Prostate gland (tissue), 2 donors: ENCODE measurements around the gene MYZAP. TPM values are rescaled to one million over a fixed set of nuclear protein-coding genes. Genes with fewer than 3 reads are reported as not detected.
A peak's percentile ranks its signal among the peaks of the same experiment; 100 is the strongest.

ENCODE experiments used
- DNase-seq: peaks from one replicate; pipeline ENCODE4 v3.0.0-alpha.2; 2019; ENCODE audit warnings: low spot score
- H3K27ac ChIP-seq, 2 donors: fragments of 200-600 bp; sonication (generic); 2 replicates each; pipeline ENCODE4 v1.5.1; 2017 to 2019
- H3K27me3 ChIP-seq: fragments of 200-600 bp; sonication (generic); replicated peaks from 2 replicates; pipeline ENCODE4 v1.5.1; 2019; ENCODE audit not compliant: insufficient read depth
- H3K36me3 ChIP-seq, 2 donors: fragments of 200-600 bp; sonication (generic); 1 replicate in 1 of 2; 2 replicates in 1 of 2; pipeline versions ENCODE4 v1.5.1 to v1.8.1; 2017 to 2019
- H3K4me1 ChIP-seq: fragments of 200-600 bp; sonication (generic); replicated peaks from 2 replicates; pipeline ENCODE4 v1.5.1; 2019
- H3K4me3 ChIP-seq, 2 donors: fragments of 200-600 bp; sonication (generic); 2 replicates each; pipeline ENCODE4 v1.5.1; 2017 to 2019
- H3K9me3 ChIP-seq: fragments of 200-600 bp; sonication (generic); 2 replicates; pipeline ENCODE4 v1.5.1; 2017
- POLR2A ChIP-seq: fragments of 450-650 bp; IDR thresholded peaks from one replicate; pipeline ENCODE4 v1.6.1; 2016; ENCODE audit warnings: antibody characterized with exemption, mild to moderate bottlenecking
- POLR2AphosphoS5 ChIP-seq: sonication (generic); formaldehyde crosslinking; IDR thresholded peaks from one replicate; pipeline ENCODE4 v1.6.1; 2017; ENCODE audit warnings: antibody characterized with exemption
- WGBS: methylation state at CpG from one replicate; pipeline ENCODE4 v1.1.5; 2018; 5-methylcytosine and 5-hydroxymethylcytosine counted together
- intact Hi-C: fragments of 100-400 bp; cut with DNase I; formaldehyde crosslinking; loops from one replicate; pipeline ENCODE4 v1.14.2; 2022
- total RNA-seq, 2 donors: library from RNA; depleted of rRNA; stranded (reverse); fragments of >200 nt; gene quantifications; one replicate each; pipeline ENCODE4 v1.1.0, GENCODE V29; 2016
- TF ChIP-seq, protein P1 (sequence below), 4 experiments: fragments of 200-600 bp in 2 of 4; fragments of 450-650 bp in 2 of 4; sonication (generic) in 2 of 4; IDR thresholded peaks; 1 replicate in 3 of 4; 2 replicates in 1 of 4; pipeline ENCODE4 v1.5.1; 2016 to 2019; ENCODE audit warnings: antibody characterized with exemption in 4 of 4, mild to moderate bottlenecking in 2 of 4, moderate library complexity in 2 of 4

The MYZAP gene
- total RNA-seq, 2 donors from 2014 or later, result 14.9 to 25.1 TPM

DNA sequence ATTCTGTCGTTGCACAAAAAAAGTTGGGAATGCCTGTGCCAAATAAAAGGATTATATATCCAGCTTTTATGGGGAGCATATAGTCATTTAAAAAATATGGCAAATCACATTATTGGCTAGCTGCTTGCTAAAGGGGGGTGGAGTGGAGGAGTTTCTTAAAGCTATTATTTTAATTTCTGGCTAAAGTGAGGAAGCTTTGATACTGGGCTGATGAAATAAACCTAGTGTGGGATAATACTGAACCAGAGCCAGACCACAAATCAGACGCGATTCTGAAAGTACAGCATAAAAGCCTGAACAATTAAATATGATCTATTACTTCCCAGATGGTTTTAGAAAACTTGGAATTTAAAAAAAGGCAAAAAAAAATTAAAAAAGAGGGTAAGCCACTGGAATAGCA, 129.2 kb downstream of the MYZAP start:
- TF ChIP-seq, protein P1, sequence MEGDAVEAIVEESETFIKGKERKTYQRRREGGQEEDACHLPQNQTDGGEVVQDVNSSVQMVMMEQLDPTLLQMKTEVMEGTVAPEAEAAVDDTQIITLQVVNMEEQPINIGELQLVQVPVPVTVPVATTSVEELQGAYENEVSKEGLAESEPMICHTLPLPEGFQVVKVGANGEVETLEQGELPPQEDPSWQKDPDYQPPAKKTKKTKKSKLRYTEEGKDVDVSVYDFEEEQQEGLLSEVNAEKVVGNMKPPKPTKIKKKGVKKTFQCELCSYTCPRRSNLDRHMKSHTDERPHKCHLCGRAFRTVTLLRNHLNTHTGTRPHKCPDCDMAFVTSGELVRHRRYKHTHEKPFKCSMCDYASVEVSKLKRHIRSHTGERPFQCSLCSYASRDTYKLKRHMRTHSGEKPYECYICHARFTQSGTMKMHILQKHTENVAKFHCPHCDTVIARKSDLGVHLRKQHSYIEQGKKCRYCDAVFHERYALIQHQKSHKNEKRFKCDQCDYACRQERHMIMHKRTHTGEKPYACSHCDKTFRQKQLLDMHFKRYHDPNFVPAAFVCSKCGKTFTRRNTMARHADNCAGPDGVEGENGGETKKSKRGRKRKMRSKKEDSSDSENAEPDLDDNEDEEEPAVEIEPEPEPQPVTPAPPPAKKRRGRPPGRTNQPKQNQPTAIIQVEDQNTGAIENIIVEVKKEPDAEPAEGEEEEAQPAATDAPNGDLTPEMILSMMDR (IDR thresholded peaks at IDR 0.05), result no peak
- TF ChIP-seq POLR2AphosphoS5, result no peak
- TF ChIP-seq POLR2A, result no peak
- Histone ChIP-seq H3K4me1 (no peaks in the 10 kb centered on the region), H3K27me3 (no peaks in the 10 kb centered on the region), H3K4me3 (no peak overlapping the region), H3K9me3 (no peaks in the 10 kb centered on the region), H3K36me3 (no peaks in the 10 kb centered on the region), H3K27ac (peak overlapping the region in 1 of 2 donors; percentile 26)
- DNase-seq, result no peak
- WGBS, result 17% methylated on average over 3 of the region's 3 CpGs
- intact Hi-C loops, result no loop called here

DNA sequence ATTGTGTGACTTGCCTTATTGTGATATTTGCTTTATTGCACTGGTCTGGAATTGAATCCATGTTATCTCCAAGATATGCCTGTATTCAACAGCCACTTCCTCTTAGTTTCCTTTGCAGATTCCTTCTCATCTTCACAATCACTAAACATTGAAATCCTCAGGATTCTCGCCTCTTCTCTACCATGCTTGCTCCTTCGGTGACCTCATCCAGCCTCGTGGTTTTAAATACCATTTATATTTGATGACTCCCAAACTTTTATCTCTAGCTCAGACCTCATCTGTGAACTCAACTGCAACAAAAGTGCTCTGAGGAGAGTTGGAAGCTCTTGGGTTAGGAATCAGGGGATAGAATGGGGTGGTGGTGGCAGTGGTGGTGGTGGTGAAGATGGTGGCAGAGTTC, 134.7 kb downstream of the MYZAP start:
- no peak for DNase-seq
- Histone ChIP-seq H3K4me3 (no peak overlapping the region), H3K27me3 (no peaks in the 10 kb centered on the region), H3K27ac (no peak overlapping the region), H3K4me1 (no peaks in the 10 kb centered on the region), H3K36me3 (no peaks in the 10 kb centered on the region), H3K9me3 (no peaks in the 10 kb centered on the region)
- 91% methylated on average over 3 of the region's 3 CpGs for WGBS
- intact Hi-C loops, result no loop called here
- TF ChIP-seq POLR2A, result no peak
- TF ChIP-seq, protein P1 (IDR thresholded peaks at IDR 0.05), result no peak
- TF ChIP-seq POLR2AphosphoS5, result no peak

DNA sequence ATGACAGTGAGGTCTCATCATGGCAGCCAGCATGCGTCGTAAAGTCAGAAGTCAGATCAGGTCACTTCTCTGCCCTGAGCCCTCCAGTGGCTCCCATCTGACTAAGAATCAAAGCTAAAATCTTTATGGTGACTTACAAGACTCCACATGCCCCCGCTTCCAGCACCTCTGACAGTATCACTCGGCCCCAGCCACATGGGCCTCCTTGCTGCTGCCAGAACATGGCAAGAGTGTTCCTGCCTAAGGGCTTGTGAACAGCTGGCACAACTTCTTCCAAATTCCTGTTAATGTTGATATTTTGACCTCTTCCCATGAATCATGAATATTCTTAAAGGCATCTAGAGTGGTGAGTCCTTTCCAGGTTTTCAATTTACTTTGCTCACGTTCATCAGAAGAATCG, 135.3 kb downstream of the MYZAP start:
- intact Hi-C loops, result no loop called here
- H3K4me3 ChIP-seq, result no peak overlapping the region
- H3K27me3 ChIP-seq, result no peaks in the 10 kb centered on the region
- DNase-seq, result peak; percentile 83
- H3K36me3 ChIP-seq, result no peaks in the 10 kb centered on the region
- no peaks in the 10 kb centered on the region for H3K4me1 ChIP-seq
- 47% methylated on average over 6 of the region's 6 CpGs for WGBS
- H3K9me3 ChIP-seq, result no peaks in the 10 kb centered on the region
- H3K27ac ChIP-seq, result no peak overlapping the region
- TF ChIP-seq, protein P1 (IDR thresholded peaks at IDR 0.05), result no peak
- no peak for TF ChIP-seq POLR2A
- TF ChIP-seq POLR2AphosphoS5, result peak; percentile 86

DNA sequence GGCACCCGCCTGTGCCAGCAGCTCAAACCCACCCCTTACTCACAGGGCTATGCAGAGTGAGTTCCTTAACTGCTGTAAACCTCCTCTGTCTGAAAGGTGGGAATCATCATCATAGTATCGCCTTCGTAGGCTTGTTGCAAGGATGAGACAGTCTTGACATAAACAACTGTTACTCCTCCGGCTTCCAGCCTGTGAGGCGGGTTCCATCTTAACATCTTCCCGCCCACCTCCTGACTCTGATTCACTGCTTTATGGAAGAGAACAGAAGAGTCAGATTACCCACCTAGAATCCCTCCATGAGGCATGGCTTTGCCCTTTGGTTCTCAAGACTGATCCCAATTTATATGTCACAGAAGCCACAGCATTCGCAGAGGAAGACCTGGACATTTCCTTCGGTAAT, 136.7 kb downstream of the MYZAP start:
- Histone ChIP-seq H3K4me1 (no peaks in the 10 kb centered on the region), H3K27me3 (no peaks in the 10 kb centered on the region), H3K36me3 (no peaks in the 10 kb centered on the region), H3K4me3 (no peak overlapping the region), H3K9me3 (no peaks in the 10 kb centered on the region), H3K27ac (no peak overlapping the region)
- DNase-seq, result no peak
- TF ChIP-seq POLR2AphosphoS5 (no peak), POLR2A (no peak)
- TF ChIP-seq, protein P1 (IDR thresholded peaks at IDR 0.05), result no peak
- 94% methylated on average over 8 of the region's 8 CpGs for WGBS
- intact Hi-C loops, result no loop called here

DNA sequence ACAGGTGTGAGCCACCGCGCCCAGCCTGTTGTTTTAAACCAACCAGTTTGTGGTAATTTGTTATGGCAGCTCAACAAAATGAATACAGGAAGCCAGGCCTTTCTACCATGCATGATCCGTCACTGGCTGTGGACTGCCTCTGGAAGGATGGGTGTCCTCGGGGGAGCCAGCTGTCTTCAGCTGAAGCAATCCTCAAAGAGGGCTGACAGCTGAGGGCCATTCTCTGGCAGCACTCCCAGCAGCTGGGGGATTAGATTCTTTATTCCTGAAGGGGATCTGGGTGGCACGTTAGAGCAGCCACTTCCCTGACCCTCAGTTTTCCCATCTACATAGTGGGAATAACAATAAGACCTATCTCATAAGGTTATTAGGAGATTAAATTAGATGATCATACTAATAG, 139.2 kb downstream of the MYZAP start:
- Histone ChIP-seq H3K9me3 (no peaks in the 10 kb centered on the region), H3K36me3 (no peaks in the 10 kb centered on the region), H3K4me1 (no peaks in the 10 kb centered on the region), H3K27ac (no peak overlapping the region), H3K4me3 (no peak overlapping the region), H3K27me3 (no peaks in the 10 kb centered on the region)
- 81% methylated on average over 5 of the region's 5 CpGs for WGBS
- TF ChIP-seq, protein P1 (IDR thresholded peaks at IDR 0.05), result no peak
- TF ChIP-seq POLR2A (no peak), POLR2AphosphoS5 (no peak)
- intact Hi-C loops, result no loop called here
- DNase-seq, result no peak
